Neural progenitor cell (in vitro differentiated cells): ENCODE measurements around the gene PDLIM5. TPM values are rescaled to one million over a fixed set of nuclear protein-coding genes. Genes with fewer than 3 reads are reported as not detected.

ENCODE experiments used
- DNase-seq: peaks from one replicate; pipeline ENCODE4 v3.0.0-alpha.2; 2016; ENCODE audit warnings: low spot score
- H2AFZ ChIP-seq: fragments of 200-600 bp; sonication (generic); replicated peaks from 2 replicates; pipeline ENCODE4 v1.6.1; 2016; ENCODE audit warnings: antibody characterized with exemption
- H3F3A ChIP-seq: fragments of 200-600 bp; sonication (generic); 2 replicates; pipeline ENCODE4 v1.6.1; 2016; ENCODE audit warnings: antibody characterized with exemption, low read depth
- H3K27ac ChIP-seq: fragments of 200-600 bp; sonication (generic); 2 replicates; pipeline ENCODE4 v1.5.1; 2016; ENCODE audit warnings: mild to moderate bottlenecking
- H3K27me3 ChIP-seq: fragments of 200-600 bp; sonication (generic); 2 replicates; pipeline ENCODE4 v1.6.1; 2016; ENCODE audit warnings: mild to moderate bottlenecking, moderate library complexity
- H3K36me3 ChIP-seq: fragments of 200-600 bp; sonication (generic); 2 replicates; pipeline ENCODE4 v1.5.1; 2016
- H3K4me1 ChIP-seq: fragments of 200-600 bp; sonication (generic); 2 replicates; pipeline ENCODE4 v1.6.1; 2016; ENCODE audit warnings: mixed run types
- H3K4me2 ChIP-seq: fragments of 200-600 bp; sonication (generic); 2 replicates; pipeline ENCODE4 v1.6.1; 2016
- H3K4me3 ChIP-seq: fragments of 200-600 bp; sonication (generic); 2 replicates; pipeline ENCODE4 v1.5.1; 2016
- H3K79me2 ChIP-seq: fragments of 200-600 bp; sonication (generic); 2 replicates; pipeline ENCODE4 v1.6.1; 2016; ENCODE audit warnings: low read depth
- H3K9ac ChIP-seq: fragments of 200-600 bp; sonication (generic); 2 replicates; pipeline ENCODE4 v1.6.1; 2016
- H3K9me3 ChIP-seq: fragments of 200-600 bp; sonication (generic); 2 replicates; pipeline ENCODE4 v1.5.1; 2016; ENCODE audit warnings: low read depth
- H4K20me1 ChIP-seq: fragments of 200-600 bp; sonication (generic); 2 replicates; pipeline ENCODE4 v1.6.1; 2016; ENCODE audit warnings: low read depth
- H3K27ac Mint-ChIP-seq: 3 replicates; pipeline ENCODE4 v1.8.0; 2021; ENCODE audit warnings: mixed read lengths
- H3K27me3 Mint-ChIP-seq: 2 replicates; pipeline ENCODE4 v1.8.0; 2022; ENCODE audit warnings: low read depth, mild to moderate bottlenecking, inconsistent platforms, moderate library complexity, mixed read lengths; ENCODE audit not compliant: insufficient read depth
- H3K36me3 Mint-ChIP-seq: 3 replicates; pipeline ENCODE4 v1.8.0; 2021; ENCODE audit warnings: mixed read lengths
- H3K4me1 Mint-ChIP-seq: 3 replicates; pipeline ENCODE4 v1.8.0; 2021; ENCODE audit warnings: mixed read lengths
- H3K4me3 Mint-ChIP-seq: 3 replicates; pipeline ENCODE4 v1.8.0; 2021; ENCODE audit warnings: mild to moderate bottlenecking, moderate library complexity, mixed read lengths
- H3K9me3 Mint-ChIP-seq: 3 replicates; pipeline ENCODE4 v1.8.0; 2020; ENCODE audit warnings: mixed read lengths
- EZH2 ChIP-seq: fragments of 200-600 bp; sonication (generic); IDR thresholded peaks from 2 replicates; pipeline ENCODE4 v1.6.1; 2017; ENCODE audit warnings: antibody characterized with exemption, mild to moderate bottlenecking, moderate library complexity
- EZH2phosphoT487 ChIP-seq: fragments of 200-600 bp; sonication (generic); IDR thresholded peaks from 2 replicates; pipeline ENCODE4 v1.6.1; 2017; ENCODE audit warnings: antibody characterized with exemption
- total RNA-seq: library from RNA; depleted of rRNA; stranded (reverse); fragments of >200 nt; gene quantifications from 2 replicates; pipeline ENCODE4 v1.2.3, GENCODE V29; 2015; ENCODE audit warnings: low replicate concordance
- TF ChIP-seq, protein P1 (sequence below): fragments of 200-600 bp; sonication (generic); IDR thresholded peaks from 2 replicates; pipeline ENCODE4 v1.5.1; 2017; ENCODE audit warnings: antibody characterized with exemption, mild to moderate bottlenecking

PDLIM5 gene
- total RNA-seq, 1 donor from 2014 or later: 68.4 TPM

DNA sequence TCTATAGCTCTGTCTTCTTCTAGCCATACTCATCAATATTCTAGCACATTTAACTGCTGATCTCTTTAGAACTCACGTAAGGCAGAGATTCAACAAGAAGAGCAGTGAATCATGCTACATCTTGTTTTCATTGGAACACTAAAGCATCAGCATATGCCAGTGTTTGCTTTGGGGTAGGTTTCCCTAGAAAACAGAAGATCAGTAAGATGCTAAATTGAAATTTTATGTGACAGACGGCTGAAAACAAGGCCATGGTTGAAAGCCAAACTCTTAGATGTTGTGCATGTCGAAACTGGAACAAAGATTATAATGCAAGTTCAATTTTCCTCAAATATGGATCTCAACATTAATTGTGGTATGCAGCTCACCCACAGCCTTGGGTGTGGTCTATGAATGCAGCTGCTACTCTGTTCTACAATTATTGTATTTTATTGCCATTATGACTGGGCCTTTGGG, 107.6 kb downstream of the PDLIM5 start:
- H3K36me3 Mint-ChIP-seq: peaks cover 10% of the 10 kb centered on the region
- H3K27ac Mint-ChIP-seq: no peak overlapping the region
- Histone ChIP-seq H3K9me3 (no peaks in the 10 kb centered on the region), H3K79me2 (no peaks in the 10 kb centered on the region), H3K27ac (no peak overlapping the region), H2AFZ (no peak overlapping the region), H3K4me1 (no peaks in the 10 kb centered on the region), H3K9ac (no peak overlapping the region), H3K4me2 (no peak overlapping the region), H3K4me3 (no peak overlapping the region), H3K36me3 (no peaks in the 10 kb centered on the region), H3F3A (no peaks in the 10 kb centered on the region), H4K20me1 (no peaks in the 10 kb centered on the region), H3K27me3 (no peaks in the 10 kb centered on the region)
- H3K27me3 Mint-ChIP-seq: no peaks in the 10 kb centered on the region
- no peak overlapping the region for H3K4me3 Mint-ChIP-seq
- H3K9me3 Mint-ChIP-seq: peaks cover 8% of the 10 kb centered on the region
- TF ChIP-seq, protein P1, sequence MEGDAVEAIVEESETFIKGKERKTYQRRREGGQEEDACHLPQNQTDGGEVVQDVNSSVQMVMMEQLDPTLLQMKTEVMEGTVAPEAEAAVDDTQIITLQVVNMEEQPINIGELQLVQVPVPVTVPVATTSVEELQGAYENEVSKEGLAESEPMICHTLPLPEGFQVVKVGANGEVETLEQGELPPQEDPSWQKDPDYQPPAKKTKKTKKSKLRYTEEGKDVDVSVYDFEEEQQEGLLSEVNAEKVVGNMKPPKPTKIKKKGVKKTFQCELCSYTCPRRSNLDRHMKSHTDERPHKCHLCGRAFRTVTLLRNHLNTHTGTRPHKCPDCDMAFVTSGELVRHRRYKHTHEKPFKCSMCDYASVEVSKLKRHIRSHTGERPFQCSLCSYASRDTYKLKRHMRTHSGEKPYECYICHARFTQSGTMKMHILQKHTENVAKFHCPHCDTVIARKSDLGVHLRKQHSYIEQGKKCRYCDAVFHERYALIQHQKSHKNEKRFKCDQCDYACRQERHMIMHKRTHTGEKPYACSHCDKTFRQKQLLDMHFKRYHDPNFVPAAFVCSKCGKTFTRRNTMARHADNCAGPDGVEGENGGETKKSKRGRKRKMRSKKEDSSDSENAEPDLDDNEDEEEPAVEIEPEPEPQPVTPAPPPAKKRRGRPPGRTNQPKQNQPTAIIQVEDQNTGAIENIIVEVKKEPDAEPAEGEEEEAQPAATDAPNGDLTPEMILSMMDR: no peak
- TF ChIP-seq EZH2phosphoT487: no peak
- H3K4me1 Mint-ChIP-seq: no peaks in the 10 kb centered on the region
- DNase-seq: no peak

GRCh38 chr4:94561249-94562024, 109.7 kb downstream of the PDLIM5 start:
- Histone ChIP-seq H3K4me2 (no peak overlapping the region), H2AFZ (no peak overlapping the region), H3F3A (no peaks in the 10 kb centered on the region), H3K4me3 (no peak overlapping the region), H3K36me3 (no peaks in the 10 kb centered on the region), H3K9me3 (no peaks in the 10 kb centered on the region), H3K27ac (no peak overlapping the region), H3K4me1 (no peaks in the 10 kb centered on the region), H3K27me3 (no peaks in the 10 kb centered on the region), H4K20me1 (no peaks in the 10 kb centered on the region), H3K79me2 (no peaks in the 10 kb centered on the region), H3K9ac (no peak overlapping the region)
- H3K36me3 Mint-ChIP-seq: peaks cover 7% of the 10 kb centered on the region
- H3K4me3 Mint-ChIP-seq: no peak overlapping the region
- DNase-seq: no peak
- peaks cover 7% of the 10 kb centered on the region for H3K9me3 Mint-ChIP-seq
- TF ChIP-seq EZH2: no peak
- no peaks in the 10 kb centered on the region for H3K27me3 Mint-ChIP-seq
- no peaks in the 10 kb centered on the region for H3K4me1 Mint-ChIP-seq
- H3K27ac Mint-ChIP-seq: no peak overlapping the region

- Histone ChIP-seq H3K9me3 (no peaks in the 10 kb centered on the region), H3K4me3 (no peak overlapping the region), H3K4me1 (no peaks in the 10 kb centered on the region), H3K9ac (no peak overlapping the region), H3K27ac (no peak overlapping the region), H3K36me3 (no peaks in the 10 kb centered on the region), H4K20me1 (no peaks in the 10 kb centered on the region), H3F3A (no peaks in the 10 kb centered on the region), H3K4me2 (no peak overlapping the region), H3K79me2 (no peaks in the 10 kb centered on the region), H3K27me3 (no peaks in the 10 kb centered on the region), H2AFZ (no peak overlapping the region)
- peaks cover 6% of the 10 kb centered on the region for H3K36me3 Mint-ChIP-seq
- no peaks in the 10 kb centered on the region for H3K27me3 Mint-ChIP-seq
- TF ChIP-seq EZH2: no peak
- no peak for TF ChIP-seq EZH2phosphoT487
- TF ChIP-seq, protein P1: no peak
- peaks cover 4% of the 10 kb centered on the region for H3K9me3 Mint-ChIP-seq
- H3K4me1 Mint-ChIP-seq: no peaks in the 10 kb centered on the region
- H3K4me3 Mint-ChIP-seq: no peak overlapping the region
- no peak for DNase-seq
- no peak overlapping the region for H3K27ac Mint-ChIP-seq
Measured at GRCh38 chr4:94562285-94562684, 110.5 kb downstream of the PDLIM5 start.

- H3K9me3 Mint-ChIP-seq: peaks cover 2% of the 10 kb centered on the region
- Histone ChIP-seq H3K27ac (no peak overlapping the region), H2AFZ (no peak overlapping the region), H3K4me2 (no peak overlapping the region), H4K20me1 (no peaks in the 10 kb centered on the region), H3K4me1 (no peaks in the 10 kb centered on the region), H3K9me3 (no peaks in the 10 kb centered on the region), H3K36me3 (no peaks in the 10 kb centered on the region), H3F3A (no peaks in the 10 kb centered on the region), H3K4me3 (no peak overlapping the region), H3K9ac (no peak overlapping the region), H3K27me3 (no peaks in the 10 kb centered on the region), H3K79me2 (peaks cover 9% of the 10 kb centered on the region)
- peaks cover 6% of the 10 kb centered on the region for H3K36me3 Mint-ChIP-seq
- TF ChIP-seq EZH2phosphoT487 (no peak), EZH2 (no peak)
- TF ChIP-seq, protein P1: no peak
- no peak overlapping the region for H3K27ac Mint-ChIP-seq
- no peaks in the 10 kb centered on the region for H3K27me3 Mint-ChIP-seq
- no peak for DNase-seq
- H3K4me1 Mint-ChIP-seq: peaks cover 2% of the 10 kb centered on the region
- no peak overlapping the region for H3K4me3 Mint-ChIP-seq
Measured at GRCh38 chr4:94564252-94564651, 112.5 kb downstream of the PDLIM5 start.
